Heart left ventricle (tissue), 13 donors: ENCODE data around the gene TFPT.

Experiments used
- CTCF ChIP-seq, 12 donors: fragments of 200-600 bp; sonication (generic) in 4 of 12; IDR thresholded peaks; one replicate each; pipeline versions ENCODE4 v1.5.0 to v1.8.0; 2018 to 2022; ENCODE audit warnings: antibody characterized with exemption in 12 of 12, mild to moderate bottlenecking in 5 of 12
- POLR2A ChIP-seq, 2 donors: fragments of 450-650 bp; IDR thresholded peaks; one replicate each; pipeline ENCODE4 v1.6.1; 2017; ENCODE audit warnings: antibody characterized with exemption in 2 of 2, mild to moderate bottlenecking in 2 of 2, moderate library complexity in 2 of 2
- donor health status: ischemic (EF 13 %, LVEDD 7.1; RV severe dilation, severe dysfunction).
- donor health status: DM: no; HTN: yes; CAD: no.
- donor health status: DM: no; HTN: no; CAD: no.
- donor health status: ischemic (EF 25% LVEDD 6.9; RV normal size, moderate dysfunction).
- donor health status: ischemic (EF 25% LVEDD 5.7; RV mildly dilated, moderate dysfunction).
- donor health status: ischemic (EF 35%, LVEDD 5.7; RV mildly dilated, moderate dysfunction).
- donor health status: nonischemic (EF 11% LVEDD 7.7; RV severe dilation, severe dysfunction).
- donor health status: DM: yes; HTN: yes; CAD: no.
- donor health status: PGD.
- donor health status: ischemic (EF 29% LVEDD 5.4; RV normal size, mild dysfunction).
- donor health status: nonischemic (EF 23%, LVEDD 6.1; RV moderate dilation, normal function).

DNA sequence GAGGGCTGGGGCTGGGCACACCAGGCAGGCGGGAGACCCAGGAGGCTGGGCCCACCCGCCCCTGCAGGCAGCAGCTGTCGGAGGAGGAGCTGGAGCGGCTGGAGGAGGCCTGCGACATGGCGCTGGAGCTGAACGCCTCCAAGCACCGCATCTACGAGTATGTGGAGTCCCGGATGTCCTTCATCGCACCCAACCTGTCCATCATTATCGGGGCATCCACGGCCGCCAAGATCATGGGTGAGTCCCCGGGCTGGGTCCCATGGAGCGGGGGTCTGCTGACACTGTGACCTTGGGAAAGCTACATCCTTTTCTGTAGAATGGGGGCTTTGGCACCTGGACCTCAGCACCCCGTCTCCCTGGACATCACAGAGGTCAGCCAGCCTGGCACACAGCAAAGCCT is 8.2 kb upstream of the TFPT start:
- TF ChIP-seq CTCF (IDR thresholded peaks at IDR 0.05) (no peak), POLR2A (IDR thresholded peaks at IDR 0.05) (no peak)
